CD14-positive monocyte (primary cell): Measurements from ENCODE around the gene ZNF202. TPM values are rescaled to one million over a fixed set of nuclear protein-coding genes. Genes with fewer than 3 reads are reported as not detected.
"Not testable (repeated sequence)": the region's sequence is repeated elsewhere in the genome, so short reads cannot be mapped to it uniquely, and the experiment has no call there.

Experiments used
- DNase-seq, 3 donors: peaks; one replicate each; pipeline ENCODE4 v3.0.0-alpha.2; 2011 to 2022
- H2AFZ ChIP-seq: 2 replicates; pipeline ENCODE4 v1.6.0; 2012; ENCODE audit warnings: mild to moderate bottlenecking, low read depth, low read length, inconsistent platforms; ENCODE audit not compliant: insufficient read depth, poor library complexity, severe bottlenecking
- H3K27ac ChIP-seq, 2 donors: 1 replicate in 1 of 2; 2 replicates in 1 of 2; pipeline ENCODE4 v1.5.1; 2012 to 2013; ENCODE audit warnings: low read length in 2 of 2, control low read depth in 1 of 2, inconsistent platforms in 1 of 2, low read depth in 1 of 2, mild to moderate bottlenecking in 1 of 2
- H3K27me3 ChIP-seq, 2 donors: one replicate each; pipeline versions ENCODE4 v1.6.0 to v1.6.1; 2011 to 2013; ENCODE audit warnings: low read length in 2 of 2; ENCODE audit not compliant: control insufficient read depth in 2 of 2, insufficient read depth in 2 of 2
- H3K36me3 ChIP-seq, 2 donors: replicated peaks in 1 of 2; 1 replicate in 1 of 2; 2 replicates in 1 of 2; pipeline versions ENCODE4 v1.5.1 to v1.6.1; 2012 to 2013; ENCODE audit warnings: low read length in 2 of 2, control low read depth in 1 of 2, inconsistent platforms in 1 of 2, mild to moderate bottlenecking in 1 of 2; ENCODE audit not compliant: insufficient read depth in 2 of 2, control insufficient read depth in 1 of 2
- H3K4me1 ChIP-seq, 2 donors: 1 replicate in 1 of 2; 2 replicates in 1 of 2; pipeline versions ENCODE4 v1.5.1 to v1.6.1; 2012 to 2013; ENCODE audit warnings: low read length in 2 of 2, control low read depth in 1 of 2, inconsistent platforms in 1 of 2, mild to moderate bottlenecking in 1 of 2, moderate library complexity in 1 of 2; ENCODE audit not compliant: insufficient read depth in 2 of 2, control insufficient read depth in 1 of 2
- H3K4me2 ChIP-seq: replicated peaks from 2 replicates; pipeline ENCODE3; 2012; ENCODE audit warnings: low read length, moderate library complexity, mild to moderate bottlenecking; ENCODE audit not compliant: poor library complexity, severe bottlenecking; ENCODE audit errors: extremely low read depth
- H3K4me3 ChIP-seq, 3 experiments: fragments of 200-600 bp in 1 of 3; sonication (generic) in 1 of 3; replicated peaks in 1 of 3; 1 replicate in 2 of 3; 2 replicates in 1 of 3; pipeline ENCODE4 v1.5.1; 2011 to 2013; ENCODE audit warnings: low read length in 3 of 3, mild to moderate bottlenecking in 3 of 3, control low read depth in 2 of 3, low read depth in 2 of 3, inconsistent platforms in 1 of 3, moderate library complexity in 1 of 3
- H3K79me2 ChIP-seq: 2 replicates; pipeline ENCODE4 v1.6.0; 2012; ENCODE audit warnings: mild to moderate bottlenecking, control low read depth, inconsistent platforms, low read length, moderate library complexity; ENCODE audit not compliant: insufficient read depth
- H3K9ac ChIP-seq: 2 replicates; pipeline ENCODE4 v1.6.0; 2017; ENCODE audit warnings: low read length, mild to moderate bottlenecking; ENCODE audit not compliant: insufficient read depth, poor library complexity, severe bottlenecking
- H3K9me3 ChIP-seq, 2 donors: replicated peaks in 1 of 2; 1 replicate in 1 of 2; 2 replicates in 1 of 2; pipeline versions ENCODE4 v1.5.1 to v1.6.1; 2012 to 2013; ENCODE audit warnings: low read length in 2 of 2, control low read depth in 1 of 2; ENCODE audit not compliant: control insufficient read depth in 1 of 2, insufficient read depth in 1 of 2
- H4K20me1 ChIP-seq: 2 replicates; pipeline ENCODE4 v1.6.0; 2012; ENCODE audit warnings: mild to moderate bottlenecking, low read length, control low read depth, moderate library complexity; ENCODE audit not compliant: insufficient read depth
- H3K27ac Mint-ChIP-seq, 7 donors: one replicate each; pipeline ENCODE4 v1.8.0; 2020; ENCODE audit warnings: mild to moderate bottlenecking in 7 of 7, mixed read lengths in 7 of 7, moderate library complexity in 6 of 7, inconsistent platforms in 2 of 7
- H3K27me3 Mint-ChIP-seq, 3 donors: one replicate each; pipeline ENCODE4 v1.8.0; 2021 to 2022; ENCODE audit warnings: low read depth in 3 of 3, mild to moderate bottlenecking in 3 of 3, mixed read lengths in 3 of 3, moderate library complexity in 3 of 3, inconsistent platforms in 1 of 3
- H3K36me3 Mint-ChIP-seq, 2 donors: one replicate each; pipeline ENCODE4 v1.8.0; 2020; ENCODE audit warnings: mixed read lengths in 2 of 2, inconsistent platforms in 1 of 2, mild to moderate bottlenecking in 1 of 2
- H3K4me1 Mint-ChIP-seq: one replicate; pipeline ENCODE4 v1.8.0; 2020; ENCODE audit warnings: mild to moderate bottlenecking, mixed read lengths
- H3K4me3 Mint-ChIP-seq, 2 donors: one replicate each; pipeline ENCODE4 v1.8.0; 2020; ENCODE audit warnings: mild to moderate bottlenecking in 2 of 2, mixed read lengths in 2 of 2, moderate library complexity in 1 of 2
- H3K9me3 Mint-ChIP-seq, 7 donors: one replicate each; pipeline ENCODE4 v1.8.0; 2020 to 2022; ENCODE audit warnings: mixed read lengths in 7 of 7, mild to moderate bottlenecking in 6 of 7, moderate library complexity in 6 of 7, inconsistent platforms in 2 of 7
- CTCF ChIP-seq: fragments of 200-600 bp; IDR thresholded peaks from one replicate; pipeline ENCODE4 v1.8.0; 2022; ENCODE audit warnings: antibody characterized with exemption, mild to moderate bottlenecking
- WGBS: methylation state at CpG from one replicate; pipeline ENCODE4 v1.1.5; 2013; ENCODE audit warnings: missing lambda C conversion rate; ENCODE audit not compliant: insufficient coverage; 5-methylcytosine and 5-hydroxymethylcytosine counted together
- intact Hi-C, 2 donors: fragments of 100-400 bp; cut with micrococcal nuclease; formaldehyde crosslinking; loops; one replicate each; pipeline versions ENCODE4 v1.15.0 to v1.15.1; 2023
- polyA plus RNA-seq, 3 donors: library from polyadenylated mRNA; depleted of rRNA in 1 of 3; unstranded in 2 of 3; stranded (reverse) in 1 of 3; fragments of 300-500 nt in 2 of 3; fragments of >200 nt in 1 of 3; fragmentation: Illumina TruSeq in 2 of 3; gene quantifications; 1 replicate in 2 of 3; 2 replicates in 1 of 3; pipeline ENCODE4 v1.2.3, GENCODE V29; 2012 to 2021

ZNF202 gene
- polyA plus RNA-seq, 3 donors, result 1.5 to 6.6 (median 1.9) TPM

DNA sequence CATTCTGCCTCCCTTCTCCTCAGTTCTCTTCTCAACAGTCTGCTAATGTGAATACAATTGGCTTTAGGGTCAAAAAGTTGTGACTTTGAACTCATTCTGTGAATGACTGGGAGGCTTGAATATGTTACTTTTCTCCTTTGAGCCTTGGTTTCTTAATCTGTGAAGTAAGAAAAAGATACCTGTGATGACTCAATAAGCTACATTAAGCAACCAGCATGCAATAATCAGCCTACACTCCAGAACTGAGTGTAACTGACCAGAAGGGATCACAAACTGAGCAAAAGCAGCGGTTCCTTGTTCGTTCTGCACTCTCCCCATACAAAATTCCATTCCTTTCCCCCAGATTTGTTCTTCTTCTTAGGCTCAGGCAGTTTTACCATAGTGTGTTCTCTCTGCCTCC is 23.4 kb downstream of the ZNF202 start:
- Histone ChIP-seq H3K9me3 (no peaks in the 10 kb centered on the region), H3K27ac (no peak overlapping the region), H3K27me3 (peaks cover 0 to 2% of the 10 kb centered on the region in 2 donors), H3K79me2 (no peaks in the 10 kb centered on the region), H4K20me1 (no peaks in the 10 kb centered on the region), H3K36me3 (no peaks in the 10 kb centered on the region), H3K4me1 (no peaks in the 10 kb centered on the region), H3K4me3 (no peak overlapping the region), H3K9ac (no peak overlapping the region), H3K4me2 (no peak overlapping the region), H2AFZ (no peak overlapping the region)
- H3K36me3 Mint-ChIP-seq, result peaks cover 1% of the 10 kb centered on the region in 2 donors
- H3K27ac Mint-ChIP-seq, result no peak overlapping the region
- H3K4me3 Mint-ChIP-seq, result no peak overlapping the region
- H3K9me3 Mint-ChIP-seq, result no peaks in the 10 kb centered on the region
- no peak for TF ChIP-seq CTCF
- no peaks in the 10 kb centered on the region for H3K4me1 Mint-ChIP-seq
- H3K27me3 Mint-ChIP-seq, result peaks cover 2 to 10% (median 2%) of the 10 kb centered on the region in 3 donors
- intact Hi-C loops, result no loop called here
- no peak for DNase-seq
- WGBS, result no CpG with 5 or more reads among the region's 2 CpGs

- H3K4me1 Mint-ChIP-seq, H3K9ac ChIP-seq, H3K4me1 ChIP-seq, H3K27ac Mint-ChIP-seq, H4K20me1 ChIP-seq, H3K27me3 ChIP-seq, H3K27ac ChIP-seq, intact Hi-C loops, DNase-seq, H3K4me3 Mint-ChIP-seq, H3K9me3 Mint-ChIP-seq, H3K36me3 Mint-ChIP-seq, H3K4me3 ChIP-seq, H3K9me3 ChIP-seq, H3K36me3 ChIP-seq, H2AFZ ChIP-seq, H3K4me2 ChIP-seq, H3K79me2 ChIP-seq: not testable (repeated sequence)
- no CpG with 5 or more reads among the region's 3 CpGs for WGBS
- peaks cover 2 to 13% (median 5%) of the 10 kb centered on the region in 3 donors for H3K27me3 Mint-ChIP-seq
Observed at GRCh38 chr11:123712627-123713026, 28.8 kb downstream of the ZNF202 start.
